Common myeloid progenitor, CD34-positive (primary cell): ENCODE measurements around the gene ANKRD11.

Experiments
- CTCF ChIA-PET: fragments of 350-600 bp; sonication (Branson Sonifier 250); formaldehyde crosslinking; loops from one replicate; lab custom pipeline; 2021; ENCODE audit warnings: antibody characterized with exemption; lab: Charles Lee
- POLR2A ChIA-PET: fragments of 350-600 bp; sonication (Branson Sonifier 250); formaldehyde crosslinking; loops from one replicate; lab custom pipeline; 2021; ENCODE audit warnings: antibody characterized with exemption; lab: Charles Lee
- DNase-seq, 3 donors: peaks; one replicate each; pipeline versions ENCODE4 v3.0.0 to v3.0.0-alpha.2; 2013
- H3K27ac ChIP-seq, 2 experiments: 1 replicate in 1 of 2; 2 replicates in 1 of 2; pipeline ENCODE4 v1.7.0; 2013; ENCODE audit warnings: inconsistent platforms in 2 of 2, low read length in 2 of 2, mild to moderate bottlenecking in 2 of 2, low read depth in 1 of 2, moderate library complexity in 1 of 2; ENCODE audit not compliant: severe bottlenecking in 2 of 2, insufficient read depth in 1 of 2, poor library complexity in 1 of 2
- H3K27me3 ChIP-seq, 5 experiments: replicated peaks in 2 of 5; 1 replicate in 3 of 5; 2 replicates in 2 of 5; pipeline versions ENCODE4 v1.6.1 to v1.7.0; 2013; ENCODE audit warnings: low read length in 4 of 5, mild to moderate bottlenecking in 2 of 5, moderate library complexity in 2 of 5, inconsistent platforms in 1 of 5; ENCODE audit not compliant: insufficient read depth in 5 of 5, control insufficient read depth in 4 of 5
- H3K36me3 ChIP-seq, 4 experiments: 1 replicate in 2 of 4; 2 replicates in 2 of 4; pipeline versions ENCODE4 v1.6.1 to v1.7.0; 2013; ENCODE audit warnings: low read length in 3 of 4, control low read depth in 1 of 4, mild to moderate bottlenecking in 1 of 4; ENCODE audit not compliant: control insufficient read depth in 4 of 4, insufficient read depth in 4 of 4
- H3K4me1 ChIP-seq, 4 experiments: 1 replicate in 3 of 4; 2 replicates in 1 of 4; pipeline versions ENCODE4 v1.6.1 to v1.7.1; 2013; ENCODE audit warnings: low read length in 3 of 4, mild to moderate bottlenecking in 3 of 4, control low read depth in 1 of 4, inconsistent platforms in 1 of 4, moderate library complexity in 1 of 4; ENCODE audit not compliant: control insufficient read depth in 4 of 4, insufficient read depth in 4 of 4; ENCODE audit errors: control extremely low read depth in 1 of 4
- H3K4me3 ChIP-seq, 7 experiments: 1 replicate in 4 of 7; 2 replicates in 3 of 7; pipeline versions ENCODE4 v1.5.1 to v1.7.0; 2013; ENCODE audit warnings: mild to moderate bottlenecking in 7 of 7, low read length in 6 of 7, moderate library complexity in 6 of 7, inconsistent platforms in 2 of 7, low read depth in 2 of 7, control low read depth in 1 of 7; ENCODE audit not compliant: insufficient read depth in 4 of 7, control insufficient read depth in 1 of 7; ENCODE audit errors: extremely low read depth in 1 of 7
- H3K9me3 ChIP-seq, 5 experiments: 1 replicate in 4 of 5; 2 replicates in 1 of 5; pipeline versions ENCODE4 v1.6.1 to v1.7.1; 2013; ENCODE audit warnings: low read length in 4 of 5, mild to moderate bottlenecking in 2 of 5, inconsistent platforms in 1 of 5, low read depth in 1 of 5, moderate library complexity in 1 of 5; ENCODE audit not compliant: control insufficient read depth in 4 of 5, insufficient read depth in 2 of 5; ENCODE audit errors: control extremely low read depth in 1 of 5
- WGBS: methylation state at CpG from one replicate; pipeline ENCODE4 v1.1.5; 2013; ENCODE audit not compliant: insufficient coverage; 5-methylcytosine and 5-hydroxymethylcytosine counted together

Gene ANKRD11

GRCh38 chr16:89350701-89351380 is 139.5 kb downstream of the ANKRD11 start:
- CTCF ChIA-PET: interaction anchor here (1.1 kb wide), 1 partner anchor 18 kb away, joined by 3 read pairs; no protein-coding TSS in a partner anchor
- WGBS: 94% methylated on average over 18 of the region's 18 CpGs

GRCh38 chr16:89349947-89350633 is 140.3 kb downstream of the ANKRD11 start:
- Histone ChIP-seq H3K4me1 (peaks cover 0 to 16% (median 12%) of the 10 kb centered on the region in 4 experiments), H3K36me3 (peaks cover 0 to 11% (median 4%) of the 10 kb centered on the region in 4 experiments), H3K4me3 (no peak overlapping the region), H3K27ac (no peak overlapping the region), H3K9me3 (no peaks in the 10 kb centered on the region), H3K27me3 (no peaks in the 10 kb centered on the region)
- POLR2A ChIA-PET: interaction anchor here (0.6 kb wide), 2 partner anchors 18 to 73 kb away, joined by 3 to 4 read pairs; no protein-coding TSS in a partner anchor
- WGBS: 93% methylated on average over 7 of the region's 8 CpGs
- no peak for DNase-seq
- CTCF ChIA-PET: interaction anchor here (0.7 to 1.1 kb wide), 3 partner anchors 15 to 24 kb away, joined by 3 to 4 read pairs (median 3); no protein-coding TSS in a partner anchor

More at GRCh38 chr16:89350701-89351380, 139.5 kb downstream of the ANKRD11 start:
- no peak for DNase-seq
- H3K9me3 ChIP-seq: no peaks in the 10 kb centered on the region
- peaks cover 0 to 19% (median 12%) of the 10 kb centered on the region in 4 experiments for H3K4me1 ChIP-seq
- H3K27ac ChIP-seq: no peak overlapping the region
- no peaks in the 10 kb centered on the region for H3K27me3 ChIP-seq
- no peak overlapping the region for H3K4me3 ChIP-seq
- peaks cover 0 to 11% (median 4%) of the 10 kb centered on the region in 4 experiments for H3K36me3 ChIP-seq
- POLR2A ChIA-PET: interaction anchor here (0.6 kb wide), 2 partner anchors 17 to 72 kb away, joined by 3 to 4 read pairs; no protein-coding TSS in a partner anchor

GRCh38 chr16:89347807-89348206 is 142.6 kb downstream of the ANKRD11 start:
- Histone ChIP-seq H3K36me3 (peaks cover 2 to 20% (median 4%) of the 10 kb centered on the region in 4 experiments), H3K4me3 (no peak overlapping the region), H3K27ac (no peak overlapping the region), H3K4me1 (peaks cover 0 to 14% (median 9%) of the 10 kb centered on the region in 4 experiments), H3K9me3 (no peaks in the 10 kb centered on the region), H3K27me3 (no peaks in the 10 kb centered on the region)
- CTCF ChIA-PET: interaction anchor here (1.0 kb wide), 1 partner anchor 10 kb away, joined by 6 read pairs; no protein-coding TSS in a partner anchor
- 100% methylated on average over 1 of the region's 4 CpGs for WGBS
- POLR2A ChIA-PET: no interaction called here
- no peak for DNase-seq

- WGBS: 92% methylated on average over 9 of the region's 9 CpGs
- H3K27ac ChIP-seq: no peak overlapping the region
- H3K4me1 ChIP-seq: peaks cover 0 to 4% (median 0%) of the 10 kb centered on the region in 4 experiments
- no peaks in the 10 kb centered on the region for H3K27me3 ChIP-seq
- H3K4me3 ChIP-seq: no peak overlapping the region
- CTCF ChIA-PET: interaction anchor here (1.2 to 2.5 kb wide), 4 partner anchors 10 to 26 kb away, joined by 3 to 6 read pairs (median 4); no protein-coding TSS in a partner anchor
- DNase-seq: no peak
- POLR2A ChIA-PET: no interaction called here
- no peaks in the 10 kb centered on the region for H3K9me3 ChIP-seq
- H3K36me3 ChIP-seq: peaks cover 0 to 18% (median 3%) of the 10 kb centered on the region in 4 experiments
Measured at GRCh38 chr16:89346869-89347268, 143.5 kb downstream of the ANKRD11 start.

- ChIA-PET CTCF (interaction anchor here (0.8 to 2.5 kb wide), 6 partner anchors 8 to 27 kb away, joined by 3 to 6 read pairs (median 4); no protein-coding TSS in a partner anchor), POLR2A (interaction anchor here (0.8 kb wide), 1 partner anchor 74 kb away, joined by 4 read pairs; no protein-coding TSS in a partner anchor)
- Histone ChIP-seq H3K9me3 (no peaks in the 10 kb centered on the region), H3K4me3 (no peak overlapping the region), H3K27ac (no peak overlapping the region), H3K4me1 (peaks cover 0 to 3% (median 0%) of the 10 kb centered on the region in 4 experiments), H3K27me3 (no peaks in the 10 kb centered on the region), H3K36me3 (peaks cover 0 to 16% (median 3%) of the 10 kb centered on the region in 4 experiments)
- no peak for DNase-seq
- 96% methylated on average over 5 of the region's 9 CpGs for WGBS
Measured at GRCh38 chr16:89345642-89346150, 144.7 kb downstream of the ANKRD11 start.

- CTCF ChIA-PET: interaction anchor here (0.9 to 2.5 kb wide), 5 partner anchors 10 to 81 kb away, joined by 3 to 8 read pairs (median 5); no protein-coding TSS in a partner anchor
- WGBS: 92% methylated on average over 10 of the region's 20 CpGs
- Histone ChIP-seq H3K4me3 (no peak overlapping the region), H3K9me3 (no peaks in the 10 kb centered on the region), H3K4me1 (peaks cover 0 to 3% (median 0%) of the 10 kb centered on the region in 4 experiments), H3K36me3 (peaks cover 0 to 15% (median under 1%) of the 10 kb centered on the region in 4 experiments), H3K27me3 (no peaks in the 10 kb centered on the region), H3K27ac (no peak overlapping the region)
- DNase-seq: no peak
- POLR2A ChIA-PET: no interaction called here
Measured at GRCh38 chr16:89344846-89345611, 145.3 kb downstream of the ANKRD11 start.
